Subcutaneous abdominal adipose tissue (tissue), 5 donors: Measurements from ENCODE around the gene CRYGA.
"Not testable (repeated sequence)": the region's sequence is repeated elsewhere in the genome, so short reads cannot be mapped to it uniquely, and the experiment has no call there.

Experiments
- H3K27ac ChIP-seq: one replicate; pipeline ENCODE4 v1.7.0; 2013; ENCODE audit warnings: low read depth, mild to moderate bottlenecking, inconsistent platforms, low read length, moderate library complexity
- H3K27me3 ChIP-seq, 5 donors: one replicate each; pipeline ENCODE4 v1.7.0; 2013; ENCODE audit warnings: low read length in 5 of 5, inconsistent platforms in 1 of 5; ENCODE audit not compliant: control insufficient read depth in 5 of 5, insufficient read depth in 4 of 5
- H3K36me3 ChIP-seq, 5 donors: one replicate each; pipeline ENCODE4 v1.7.0; 2013; ENCODE audit warnings: low read length in 5 of 5; ENCODE audit not compliant: control insufficient read depth in 5 of 5, insufficient read depth in 5 of 5
- H3K4me1 ChIP-seq, 5 donors: one replicate each; pipeline ENCODE4 v1.7.0; 2013; ENCODE audit warnings: low read length in 5 of 5, mild to moderate bottlenecking in 3 of 5, moderate library complexity in 1 of 5; ENCODE audit not compliant: control insufficient read depth in 5 of 5, insufficient read depth in 5 of 5
- H3K4me3 ChIP-seq, 5 donors: one replicate each; pipeline ENCODE4 v1.7.0; 2013; ENCODE audit warnings: low read length in 5 of 5, low read depth in 1 of 5
- H3K9ac ChIP-seq, 5 donors: one replicate each; pipeline ENCODE4 v1.7.0; 2013; ENCODE audit warnings: low read length in 5 of 5, mild to moderate bottlenecking in 4 of 5, moderate library complexity in 3 of 5
- H3K9me3 ChIP-seq, 5 donors: one replicate each; pipeline ENCODE4 v1.7.0; 2013; ENCODE audit warnings: low read length in 5 of 5; ENCODE audit not compliant: control insufficient read depth in 5 of 5
- donor health status: healthy.
- donor health status: healthy.
- donor health status: healthy.
- donor health status: healthy.
- donor health status: healthy.

CRYGA gene

DNA sequence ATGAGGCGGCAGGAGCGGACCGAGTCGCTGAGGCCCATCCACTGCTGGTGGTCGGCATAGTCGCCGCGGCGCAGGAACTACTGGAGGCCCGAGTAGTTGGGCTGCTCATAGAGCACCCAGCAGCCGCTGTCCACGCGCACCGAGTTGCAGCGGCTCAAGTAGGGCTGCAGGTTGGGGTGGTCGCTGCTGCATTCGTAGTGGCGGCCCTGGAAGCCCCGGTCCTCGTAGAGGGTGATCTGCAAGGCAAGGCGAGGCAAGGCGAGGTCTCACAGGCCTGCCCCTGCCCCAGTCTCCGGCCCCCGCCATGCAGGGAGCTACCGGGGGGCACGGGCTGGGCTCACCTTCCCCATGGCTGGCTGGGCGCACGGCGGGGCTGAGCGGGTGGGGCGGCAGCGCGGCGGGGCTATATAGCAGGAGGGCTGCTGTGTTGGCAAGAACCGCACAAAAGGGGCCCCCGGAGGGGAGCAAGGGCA is 51.1 kb downstream of the CRYGA start:
- H3K4me3 ChIP-seq, H3K4me1 ChIP-seq, H3K36me3 ChIP-seq, H3K9me3 ChIP-seq, H3K27me3 ChIP-seq, H3K9ac ChIP-seq, H3K27ac ChIP-seq: not testable (repeated sequence)
